DOHH2 (cell line): Measurements from ENCODE around the gene TNNC1.

ENCODE experiments used
- EZH2phosphoT487 ChIP-seq: fragments of 200-600 bp; sonication (generic); IDR thresholded peaks from 2 replicates; pipeline ENCODE4 v1.6.1; 2017; ENCODE audit warnings: borderline replicate concordance, mild to moderate bottlenecking, antibody characterized with exemption, low read length, moderate library complexity, mixed read lengths
- TF ChIP-seq, protein P1 (sequence below): fragments of 200-600 bp; sonication (generic); IDR thresholded peaks from one replicate; pipeline ENCODE4 v1.5.1; 2014; ENCODE audit warnings: antibody characterized with exemption, mild to moderate bottlenecking, low read depth, low read length; ENCODE audit not compliant: poor library complexity, severe bottlenecking

GRCh38 chr3:52498137-52499054, 44.6 kb upstream of the TNNC1 start:
- TF ChIP-seq, protein P1, sequence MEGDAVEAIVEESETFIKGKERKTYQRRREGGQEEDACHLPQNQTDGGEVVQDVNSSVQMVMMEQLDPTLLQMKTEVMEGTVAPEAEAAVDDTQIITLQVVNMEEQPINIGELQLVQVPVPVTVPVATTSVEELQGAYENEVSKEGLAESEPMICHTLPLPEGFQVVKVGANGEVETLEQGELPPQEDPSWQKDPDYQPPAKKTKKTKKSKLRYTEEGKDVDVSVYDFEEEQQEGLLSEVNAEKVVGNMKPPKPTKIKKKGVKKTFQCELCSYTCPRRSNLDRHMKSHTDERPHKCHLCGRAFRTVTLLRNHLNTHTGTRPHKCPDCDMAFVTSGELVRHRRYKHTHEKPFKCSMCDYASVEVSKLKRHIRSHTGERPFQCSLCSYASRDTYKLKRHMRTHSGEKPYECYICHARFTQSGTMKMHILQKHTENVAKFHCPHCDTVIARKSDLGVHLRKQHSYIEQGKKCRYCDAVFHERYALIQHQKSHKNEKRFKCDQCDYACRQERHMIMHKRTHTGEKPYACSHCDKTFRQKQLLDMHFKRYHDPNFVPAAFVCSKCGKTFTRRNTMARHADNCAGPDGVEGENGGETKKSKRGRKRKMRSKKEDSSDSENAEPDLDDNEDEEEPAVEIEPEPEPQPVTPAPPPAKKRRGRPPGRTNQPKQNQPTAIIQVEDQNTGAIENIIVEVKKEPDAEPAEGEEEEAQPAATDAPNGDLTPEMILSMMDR: no peak
- TF ChIP-seq EZH2phosphoT487: no peak
